K562 (cell line): Measurements from ENCODE around the gene ZNF319. TPM values are rescaled to one million over a fixed set of nuclear protein-coding genes. Genes with fewer than 3 reads are reported as not detected.

Source experiments
- ATAC-seq: fragments of 200-7000 bp; cut with Tn5 transposase; 3 replicates; pipeline ENCODE4 v1.9.1; 2020; ENCODE audit warnings: moderate library complexity
- BruUV-seq: library from RNA; stranded (reverse); fragments of 400-500 nt; replicated peaks from 2 replicates; lab custom pipeline; 2021; lab: Mats Ljungman, UMichigan
- CTCF ChIA-PET: fragments of 300-600 bp; formaldehyde crosslinking; extraction: SDS; loops from one replicate; lab custom pipeline; 2021; ENCODE audit warnings: low intra/inter-chr PET ratio; lab: Yijun Ruan, JAX
- POLR2A ChIA-PET: fragments of 300-600, 350-650 bp; sonication (Branson Sonifier 250); formaldehyde crosslinking; extraction: SDS; loops from one replicate; lab custom pipeline; 2021; ENCODE audit warnings: antibody characterized with exemption, inconsistent platforms; lab: Yijun Ruan, JAX
- DNase-seq, 4 experiments: peaks; one replicate each; pipeline versions ENCODE4 v3.0.0 to v3.0.0-alpha.2; 2011 to 2018; ENCODE audit warnings: low spot score in 3 of 4, mixed read lengths in 3 of 4; ENCODE audit errors: extremely low read depth in 1 of 4
- FAIRE-seq: peaks from 2 replicates; lab custom pipeline; 2011; peaks lifted over from hg19 to GRCh38; lab: Jason Lieb, UNC
- H2AFZ ChIP-seq: 2 replicates; pipeline ENCODE4 v1.6.0; 2011; ENCODE audit warnings: low read depth, low read length, control low read depth, inconsistent platforms
- H3K27ac ChIP-seq: fragments of 200-600 bp; 3 replicates; pipeline ENCODE4 v1.8.0; 2011; ENCODE audit warnings: low read depth, mild to moderate bottlenecking, control low read depth, inconsistent platforms, low read length, moderate library complexity, mixed read lengths; ENCODE audit errors: extremely low read depth
- H3K27me3 ChIP-seq, 2 experiments: fragments of 300-600 bp in 1 of 2; 2 replicates in 1 of 2; 3 replicates in 1 of 2; pipeline versions ENCODE4 v1.6.0 to v1.8.0; 2011; ENCODE audit warnings: inconsistent platforms in 2 of 2, low read length in 2 of 2, mild to moderate bottlenecking in 1 of 2, mixed read lengths in 1 of 2, moderate library complexity in 1 of 2; ENCODE audit not compliant: control insufficient read depth in 2 of 2, insufficient read depth in 2 of 2
- H3K36me3 ChIP-seq: fragments of 300-600 bp; 3 replicates; pipeline ENCODE4 v1.8.0; 2011; ENCODE audit warnings: mild to moderate bottlenecking, low read length, inconsistent platforms; ENCODE audit not compliant: control insufficient read depth, insufficient read depth
- H3K4me1 ChIP-seq, 2 experiments: fragments of 200-600 bp in 1 of 2; replicated peaks in 1 of 2; 2 replicates in 1 of 2; 3 replicates in 1 of 2; pipeline versions ENCODE4 v1.5.1 to v1.8.0; 2011; ENCODE audit warnings: inconsistent platforms in 2 of 2, low read length in 2 of 2, mild to moderate bottlenecking in 1 of 2, mixed read lengths in 1 of 2, moderate library complexity in 1 of 2; ENCODE audit not compliant: control insufficient read depth in 2 of 2, insufficient read depth in 2 of 2
- H3K4me2 ChIP-seq: 2 replicates; pipeline ENCODE4 v1.6.1; 2011; ENCODE audit warnings: low read length, control low read depth, inconsistent platforms, mixed read lengths; ENCODE audit not compliant: insufficient read depth
- H3K4me3 ChIP-seq: fragments of 200-600 bp; sonication (generic), shearing (Covaris generic); 2 replicates; pipeline ENCODE4 v1.5.1; 2016; ENCODE audit warnings: control low read depth, inconsistent platforms
- H3K79me2 ChIP-seq: fragments of 200-600 bp; 3 replicates; pipeline ENCODE4 v1.8.0; 2011; ENCODE audit warnings: low read length, inconsistent platforms; ENCODE audit not compliant: control insufficient read depth, insufficient read depth
- H3K9ac ChIP-seq, 2 experiments: 2 replicates each; pipeline versions ENCODE4 v1.6.0 to v1.6.1; 2011; ENCODE audit warnings: low read depth in 2 of 2, low read length in 2 of 2, control low read depth in 1 of 2, inconsistent platforms in 1 of 2, mild to moderate bottlenecking in 1 of 2, mixed read lengths in 1 of 2; ENCODE audit not compliant: insufficient read depth in 1 of 2
- H3K9me1 ChIP-seq: one replicate; pipeline ENCODE4 v1.6.0; 2011; ENCODE audit warnings: inconsistent platforms, mild to moderate bottlenecking, low read length, moderate library complexity; ENCODE audit not compliant: control insufficient read depth, insufficient read depth
- H3K9me3 ChIP-seq: replicated peaks from 2 replicates; pipeline ENCODE4 v1.5.1; 2011; ENCODE audit warnings: low read depth, low read length, inconsistent platforms; ENCODE audit not compliant: control insufficient read depth, insufficient read depth
- H4K20me1 ChIP-seq: replicated peaks from 2 replicates; pipeline ENCODE4 v1.6.1; 2011; ENCODE audit warnings: low read length, inconsistent platforms, mixed read lengths; ENCODE audit not compliant: control insufficient read depth, insufficient read depth
- BACH1 ChIP-seq: fragments of 200-800 bp; sonication (Bioruptor generic); IDR thresholded peaks from 2 replicates; pipeline ENCODE4 v1.6.1; 2016; ENCODE audit warnings: missing genetic modification characterization, missing compliant biosample characterization
- CC2D1A ChIP-seq: fragments of 450-650 bp; IDR thresholded peaks from 2 replicates; pipeline ENCODE4 v1.6.1; 2017; ENCODE audit warnings: mild to moderate bottlenecking
- CHD2 ChIP-seq: IDR thresholded peaks from 2 replicates; pipeline ENCODE4 v1.6.1; 2011; ENCODE audit warnings: low read depth, low read length
- E2F6 ChIP-seq, 2 experiments: IDR thresholded peaks; 2 replicates each; pipeline ENCODE4 v1.6.1; 2011; ENCODE audit warnings: borderline replicate concordance in 1 of 2, control low read depth in 1 of 2, low read depth in 1 of 2, low read length in 1 of 2, mild to moderate bottlenecking in 1 of 2, mixed read lengths in 1 of 2, moderate library complexity in 1 of 2; ENCODE audit not compliant: insufficient read depth in 1 of 2, insufficient read length in 1 of 2, poor library complexity in 1 of 2, severe bottlenecking in 1 of 2; ENCODE audit errors: extremely low read depth in 1 of 2
- FOSL1 ChIP-seq: fragments of 200-800 bp; sonication (Bioruptor generic); conservative IDR thresholded peaks from 2 replicates; pipeline ENCODE4 v1.6.1; 2016; ENCODE audit warnings: missing genetic modification characterization, missing compliant biosample characterization
- HES1 ChIP-seq: fragments of 450-650 bp; IDR thresholded peaks from 2 replicates; pipeline ENCODE4 v1.6.1; 2016; ENCODE audit warnings: low read depth, mild to moderate bottlenecking, moderate library complexity
- HNRNPLL ChIP-seq: fragments of 200-400 bp; formaldehyde crosslinking; IDR thresholded peaks from 2 replicates; pipeline ENCODE4 v1.6.1; 2017; ENCODE audit warnings: low read length, low read depth, mild to moderate bottlenecking; ENCODE audit not compliant: poor library complexity, severe bottlenecking
- HOXB6 ChIP-seq: fragments of 250-450 bp; sonication (Bioruptor Pico); IDR thresholded peaks from 2 replicates; pipeline ENCODE4 v1.5.1; 2022; ENCODE audit warnings: mild to moderate bottlenecking, borderline replicate concordance
- KLF6 ChIP-seq: fragments of 250-450 bp; sonication (Bioruptor Pico); IDR thresholded peaks from 2 replicates; pipeline ENCODE4 v1.4.0; 2020; ENCODE audit warnings: mild to moderate bottlenecking, moderate library complexity, borderline replicate concordance
- MCM5 ChIP-seq: fragments of 450-650 bp; IDR thresholded peaks from 2 replicates; pipeline ENCODE4 v1.6.1; 2016; ENCODE audit warnings: low read depth
- NCOA6 ChIP-seq: fragments of 450-650 bp; IDR thresholded peaks from 2 replicates; pipeline ENCODE4 v1.6.1; 2017; ENCODE audit warnings: mild to moderate bottlenecking
- RBFOX2 ChIP-seq: fragments of 200-400 bp; formaldehyde crosslinking; IDR thresholded peaks from 2 replicates; pipeline ENCODE4 v1.6.1; 2017; ENCODE audit warnings: low read depth, mild to moderate bottlenecking, low read length, moderate library complexity
- SLC30A9 ChIP-seq: fragments of 250-450 bp; sonication (Bioruptor Pico); IDR thresholded peaks from 2 replicates; pipeline ENCODE4 v1.8.0; 2022; ENCODE audit warnings: mild to moderate bottlenecking, moderate library complexity
- TAL1 ChIP-seq: fragments of 450-650 bp; IDR thresholded peaks from 2 replicates; pipeline ENCODE4 v1.6.1; 2016; ENCODE audit warnings: mild to moderate bottlenecking
- UBTF ChIP-seq, 2 experiments: IDR thresholded peaks; 2 replicates each; pipeline ENCODE4 v1.6.1; 2012; ENCODE audit warnings: improper control_type of control experiment in 2 of 2, low read depth in 2 of 2, low read length in 2 of 2, borderline replicate concordance in 1 of 2
- ZEB2 ChIP-seq: fragments of 450-650 bp; IDR thresholded peaks from 2 replicates; pipeline ENCODE4 v1.6.1; 2016
- ZNF239 ChIP-seq: fragments of 250-450 bp; sonication (Bioruptor Pico); IDR thresholded peaks from 2 replicates; pipeline ENCODE4 v1.4.0; 2020; ENCODE audit warnings: mild to moderate bottlenecking
- WGBS: fragments of 100-300 bp; shearing (Covaris generic); methylation state at CpG from one replicate; pipeline ENCODE4 v1.1.6; 2016; ENCODE audit warnings: low coverage, mixed read lengths; ENCODE audit not compliant: insufficient coverage; ENCODE audit errors: missing lambda C conversion rate; 5-methylcytosine and 5-hydroxymethylcytosine counted together
- in situ Hi-C: fragments of 300-500 bp; cut with MboI; formaldehyde crosslinking; loops from 4 replicates; pipeline ENCODE4 v1.15.0; 2018; ENCODE audit warnings: inconsistent platforms, mixed read lengths
- intact Hi-C: fragments of 100-400 bp; cut with micrococcal nuclease; formaldehyde crosslinking; loops from 2 replicates; pipeline ENCODE4 v1.14.2; 2022
- polyA plus RNA-seq, 8 experiments: library from polyadenylated mRNA; depleted of rRNA in 4 of 8; stranded (reverse) in 5 of 8; unstranded in 3 of 8; fragments of >200 nt; fragmentation: Nextera tagmentation in 2 of 8; fragmentation: Illumina TruSeq in 1 of 8; extraction: Ambion mirVana in 2 of 8; extraction: Trizol in 1 of 8; gene quantifications; 2 replicates each; pipeline versions ENCODE4 v1.2.1 to v1.2.3, GENCODE V29; 2011 to 2014; ENCODE audit warnings: inconsistent platforms in 1 of 8, missing spikeins in 1 of 8
- total RNA-seq, 7 experiments: library from RNA; depleted of rRNA in 6 of 7; stranded (reverse); fragments of >200 nt in 6 of 7; fragmentation: Illumina TruSeq in 2 of 7; extraction: Trizol in 2 of 7; gene quantifications; 2 replicates each; pipeline versions ENCODE4 v1.2.1 to v1.2.3, GENCODE V29; 2011 to 2021; ENCODE audit warnings: low replicate concordance in 1 of 7

Gene ZNF319
- total and polyA plus RNA-seq, 9 of the 15 experiments (the other 6 are each of a cell fraction or from before 2014, with no cell fraction given): 0.20 to 5.7 (median 1.4) TPM

GRCh38 chr16:58034774-58035173 is 34.3 kb upstream of the ZNF319 start:
- peaks cover 3% of the 10 kb centered on the region; the same call in 1 of the 3 replicates for H3K79me2 ChIP-seq
- peak overlapping the region; percentile 41; the same call in 1 of the 2 replicates for H3K4me2 ChIP-seq
- in situ Hi-C loops: loop anchor here (5.0 kb wide), 1 partner anchor 83 kb away; no protein-coding TSS in a partner anchor
- H3K27me3 ChIP-seq: no peaks in the 10 kb centered on the region
- peaks cover 22% of the 10 kb centered on the region; the same call in 2 of the 3 replicates for H3K36me3 ChIP-seq
- intact Hi-C loops: no loop called here
- ChIA-PET POLR2A (interaction anchor here (0.7 to 1.1 kb wide), 2 partner anchors 9 to 75 kb away, joined by 3 to 4 read pairs; no protein-coding TSS in a partner anchor), CTCF (no interaction called here)
- peaks cover 33 to 56% of the 10 kb centered on the region in 2 experiments for H3K4me1 ChIP-seq
- no TSS peak for BruUV-seq
- peaks cover 17% of the 10 kb centered on the region for H4K20me1 ChIP-seq
- peak; percentile 81 for FAIRE-seq
- no peak overlapping the region for H2AFZ ChIP-seq
- no peaks in the 10 kb centered on the region for H3K9me3 ChIP-seq
- H3K9me1 ChIP-seq: peaks cover 16% of the 10 kb centered on the region
- WGBS: 7% methylated on average over 11 of the region's 11 CpGs
- peak overlapping the region in 1 of 2 experiments; percentile 57; a peak in 2 of 4 replicates for H3K9ac ChIP-seq
- no peak overlapping the region for H3K4me3 ChIP-seq
- no peak overlapping the region for H3K27ac ChIP-seq
- DNase-seq: peak; percentile 66 to 83 (median 78)
- ATAC-seq: peak; percentile 65
- no peak for TF ChIP-seq ZEB2
- TF ChIP-seq HNRNPLL: peak; percentile 77
- no peak for TF ChIP-seq E2F6 (IDR thresholded peaks at IDR 0.05; ENCODE audit: borderline replicate concordance in 1 of 2, extremely low read depth in 1 of 2, insufficient read depth in 1 of 2, insufficient read length in 1 of 2, low read depth in 1 of 2, low read length in 1 of 2, poor library complexity in 1 of 2, severe bottlenecking in 1 of 2)
- TF ChIP-seq TAL1: peak; percentile 56; the same call in 1 of the 2 replicates
- TF ChIP-seq BACH1: no peak
- no peak for TF ChIP-seq SLC30A9 (CRISPR knock-in tag)
- TF ChIP-seq KLF6 (CRISPR knock-in tag): no peak
- no peak for TF ChIP-seq NCOA6
- TF ChIP-seq UBTF (IDR thresholded peaks at IDR 0.05; ENCODE audit: borderline replicate concordance in 1 of 2, low read depth in 2 of 2, low read length in 2 of 2): 0 out of 4 replicates have a peak, but pooled peaks of 1 of the 2 experiments have one; percentile 41
- TF ChIP-seq ZNF239 (CRISPR knock-in tag): no peak
- no peak for TF ChIP-seq RBFOX2
- no peak for TF ChIP-seq CC2D1A
- no peak for TF ChIP-seq HOXB6 (CRISPR knock-in tag)
- no peak for TF ChIP-seq CHD2
- TF ChIP-seq FOSL1 (tag): no peak
- no peak for TF ChIP-seq HES1
- no peak for TF ChIP-seq MCM5
